Measurements from ENCODE around the gene RPTOR.

The RPTOR gene

DNA sequence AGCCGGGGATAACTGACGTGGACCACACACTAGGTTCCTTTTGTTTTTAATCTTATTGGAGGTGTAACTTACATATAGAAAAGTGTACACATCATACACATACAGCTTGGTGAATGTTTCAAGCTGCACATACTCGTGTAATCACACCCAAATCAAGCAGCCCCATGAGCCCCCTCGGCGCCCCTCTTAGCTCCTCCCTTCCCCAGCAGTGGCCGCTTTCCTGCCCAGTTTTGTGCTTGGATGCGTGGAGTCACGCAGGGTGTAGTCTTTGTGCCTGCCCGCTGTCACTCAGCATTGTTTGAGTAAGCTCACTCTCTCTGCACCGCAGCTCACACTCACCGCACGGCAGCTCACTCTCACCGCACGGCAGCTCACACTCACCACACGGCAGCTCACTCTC is 295.3 kb downstream of the RPTOR start:
- Histone ChIP-seq H3K4me1 (ENCODE audit: control insufficient read depth in 1 of 2, insufficient read depth in 2 of 2, low read length in 2 of 2) (no peaks in the 10 kb centered on the region), H3K27me3 (ENCODE audit: control insufficient read depth in 1 of 2, insufficient read depth in 2 of 2, low read length in 2 of 2) (no peaks in the 10 kb centered on the region), H3K4me3 (ENCODE audit: low read depth in 1 of 2, low read length in 2 of 2) (no peak overlapping the region), H3K36me3 (ENCODE audit: control insufficient read depth in 1 of 2, insufficient read depth in 2 of 2, low read length in 2 of 2) (peaks cover 7 to 12% of the 10 kb centered on the region in 2 donors), H3K9me3 (ENCODE audit: control insufficient read depth in 1 of 2, low read length in 2 of 2) (no peaks in the 10 kb centered on the region), H3K27ac (ENCODE audit: low read depth, low read length) (no peak overlapping the region), H3K9ac (ENCODE audit: low read depth in 1 of 2, low read length in 2 of 2) (no peak overlapping the region)

DNA sequence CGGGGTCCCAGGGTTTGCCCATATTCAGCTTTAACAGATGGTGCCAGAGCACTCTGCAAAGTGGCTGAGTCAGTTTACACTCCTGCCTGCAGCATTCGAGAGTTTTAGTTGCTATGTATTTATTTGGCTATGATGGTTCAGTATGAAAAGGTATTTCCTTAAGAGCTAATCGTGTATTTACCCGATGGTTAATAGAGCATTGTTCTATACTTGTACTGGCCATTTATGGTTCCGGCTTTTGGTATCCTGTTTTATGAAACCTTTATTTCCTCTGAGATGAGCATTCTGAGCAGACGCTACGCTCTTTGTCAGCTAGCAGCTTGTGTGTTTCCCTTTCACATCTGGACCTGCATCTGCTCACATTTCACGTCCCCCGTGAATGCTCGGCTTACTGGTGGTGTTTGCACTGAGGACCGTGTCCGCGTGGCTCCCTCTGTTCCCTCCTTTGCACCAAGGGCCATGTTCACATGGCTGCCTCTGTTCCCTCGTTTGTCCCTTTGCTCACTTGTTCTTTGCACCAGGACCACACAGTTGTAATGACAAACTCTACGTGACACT is 297.9 kb downstream of the RPTOR start:
- no peak overlapping the region for H3K9ac ChIP-seq (ENCODE audit: low read depth in 1 of 2, low read length in 2 of 2)
- H3K9me3 ChIP-seq (ENCODE audit: control insufficient read depth in 1 of 2, low read length in 2 of 2) = no peaks in the 10 kb centered on the region
- H3K4me1 ChIP-seq (ENCODE audit: control insufficient read depth in 1 of 2, insufficient read depth in 2 of 2, low read length in 2 of 2) = peaks cover 10 to 11% of the 10 kb centered on the region in 2 donors
- H3K4me3 ChIP-seq (ENCODE audit: low read depth in 1 of 2, low read length in 2 of 2) = no peak overlapping the region
- peaks cover 7 to 10% of the 10 kb centered on the region in 2 donors for H3K36me3 ChIP-seq (ENCODE audit: control insufficient read depth in 1 of 2, insufficient read depth in 2 of 2, low read length in 2 of 2)
- H3K27ac ChIP-seq (ENCODE audit: low read depth, low read length) = no peak overlapping the region
- H3K27me3 ChIP-seq (ENCODE audit: control insufficient read depth in 1 of 2, insufficient read depth in 2 of 2, low read length in 2 of 2) = no peaks in the 10 kb centered on the region

DNA sequence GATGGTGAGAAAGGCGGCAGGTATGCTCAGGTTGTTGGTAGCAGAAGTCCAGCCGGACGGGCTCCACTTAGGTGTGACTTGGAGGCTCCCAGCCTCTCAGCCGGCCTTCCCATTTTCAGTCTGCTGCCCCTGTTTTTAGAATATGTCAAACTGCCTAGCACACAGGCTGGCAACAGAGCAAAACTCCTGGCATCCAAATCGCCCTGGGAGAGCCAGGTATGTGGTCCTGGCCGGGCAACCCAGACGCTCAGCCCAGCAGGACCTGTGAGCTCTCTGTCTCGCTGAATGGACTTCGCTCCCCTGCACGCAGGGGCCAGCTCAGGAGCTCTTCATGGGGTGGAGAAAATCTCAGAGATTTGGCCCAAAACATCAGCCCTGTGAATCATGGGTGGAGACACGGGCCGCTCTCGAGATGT is 299.1 kb downstream of the RPTOR start:
- Histone ChIP-seq H3K9me3 (ENCODE audit: control insufficient read depth in 1 of 2, low read length in 2 of 2) (no peaks in the 10 kb centered on the region), H3K36me3 (ENCODE audit: control insufficient read depth in 1 of 2, insufficient read depth in 2 of 2, low read length in 2 of 2) (peaks cover 7 to 11% of the 10 kb centered on the region in 2 donors), H3K27me3 (ENCODE audit: control insufficient read depth in 1 of 2, insufficient read depth in 2 of 2, low read length in 2 of 2) (no peaks in the 10 kb centered on the region), H3K9ac (ENCODE audit: low read depth in 1 of 2, low read length in 2 of 2) (no peak overlapping the region), H3K4me3 (ENCODE audit: low read depth in 1 of 2, low read length in 2 of 2) (no peak overlapping the region), H3K27ac (ENCODE audit: low read depth, low read length) (no peak overlapping the region), H3K4me1 (ENCODE audit: control insufficient read depth in 1 of 2, insufficient read depth in 2 of 2, low read length in 2 of 2) (peaks cover 17 to 21% of the 10 kb centered on the region in 2 donors)

DNA sequence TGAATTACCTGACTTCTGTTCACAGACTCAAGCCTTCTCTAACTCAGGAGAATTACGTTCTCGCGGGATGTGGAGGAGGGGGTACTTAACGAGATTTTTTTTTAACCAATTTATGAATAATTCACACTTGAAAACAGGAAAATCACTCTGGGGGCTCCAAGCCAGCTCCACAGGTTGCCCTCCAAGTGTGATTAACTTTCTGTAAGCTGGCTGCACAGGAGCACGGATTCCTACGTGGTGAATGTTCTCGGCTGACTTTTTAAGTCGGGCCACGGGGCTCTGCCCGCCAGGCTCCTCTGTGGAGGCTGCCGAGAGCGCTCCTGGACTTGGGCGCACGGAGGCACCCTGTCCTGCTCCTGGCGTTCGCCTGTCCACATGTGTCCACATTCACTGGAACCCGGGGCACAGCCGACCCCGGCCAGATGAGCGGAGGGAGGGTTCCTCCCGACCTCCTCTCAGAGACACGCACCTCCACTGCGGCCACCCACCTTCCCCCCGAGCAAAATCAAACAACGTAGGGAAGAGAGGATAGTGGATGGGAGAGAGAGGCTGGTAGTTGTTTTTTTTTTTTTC is 299.9 kb downstream of the RPTOR start:
- Histone ChIP-seq H3K4me3 (ENCODE audit: low read depth in 1 of 2, low read length in 2 of 2) (no peak overlapping the region), H3K27ac (ENCODE audit: low read depth, low read length) (no peak overlapping the region), H3K9me3 (ENCODE audit: control insufficient read depth in 1 of 2, low read length in 2 of 2) (no peaks in the 10 kb centered on the region), H3K36me3 (ENCODE audit: control insufficient read depth in 1 of 2, insufficient read depth in 2 of 2, low read length in 2 of 2) (peaks cover 7 to 8% of the 10 kb centered on the region in 2 donors), H3K27me3 (ENCODE audit: control insufficient read depth in 1 of 2, insufficient read depth in 2 of 2, low read length in 2 of 2) (no peaks in the 10 kb centered on the region), H3K4me1 (ENCODE audit: control insufficient read depth in 1 of 2, insufficient read depth in 2 of 2, low read length in 2 of 2) (peaks cover 17 to 21% of the 10 kb centered on the region in 2 donors), H3K9ac (ENCODE audit: low read depth in 1 of 2, low read length in 2 of 2) (no peak overlapping the region)

DNA sequence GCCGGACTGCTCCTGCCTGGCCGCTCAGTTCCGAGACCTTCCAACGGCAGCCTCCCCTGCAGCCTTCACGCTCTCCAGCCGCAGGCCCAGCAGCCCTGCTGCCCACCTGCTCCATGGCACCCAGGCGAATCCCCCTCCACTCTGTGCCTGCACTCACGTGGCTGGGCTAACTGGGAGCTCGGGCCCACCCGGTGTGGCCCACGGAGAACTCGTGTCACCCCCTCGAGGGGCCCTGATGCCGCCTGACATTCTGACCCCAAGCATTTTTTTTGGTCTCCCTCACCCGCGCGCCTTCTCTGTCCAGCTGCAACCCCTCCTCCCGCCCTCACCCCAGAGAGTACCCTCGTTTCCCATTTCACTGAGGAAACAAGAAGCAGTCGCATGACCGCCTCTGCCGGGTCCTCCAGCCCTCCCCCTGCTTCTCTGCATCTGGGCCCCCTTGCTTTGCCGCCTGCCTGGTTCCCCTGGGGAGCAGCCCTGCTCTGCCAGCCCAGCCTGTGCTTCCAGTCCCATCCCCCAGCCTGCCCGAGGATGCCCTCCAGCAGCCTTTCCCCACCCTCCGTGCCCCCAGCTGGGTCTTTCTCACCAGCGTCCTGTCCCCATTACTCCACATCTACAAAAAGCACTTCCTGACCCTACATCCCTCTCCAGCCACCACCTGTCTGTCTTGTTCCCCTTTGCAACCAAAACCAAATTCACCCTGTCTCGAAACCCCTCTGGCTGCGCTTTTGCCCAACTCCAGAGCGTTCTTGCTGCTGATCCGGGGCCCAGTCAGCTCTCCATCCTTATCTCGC is 300.6 kb downstream of the RPTOR start:
- no peak overlapping the region for H3K9ac ChIP-seq (ENCODE audit: low read depth in 1 of 2, low read length in 2 of 2)
- no peaks in the 10 kb centered on the region for H3K27me3 ChIP-seq (ENCODE audit: control insufficient read depth in 1 of 2, insufficient read depth in 2 of 2, low read length in 2 of 2)
- H3K4me1 ChIP-seq (ENCODE audit: control insufficient read depth in 1 of 2, insufficient read depth in 2 of 2, low read length in 2 of 2) = peaks cover 17 to 21% of the 10 kb centered on the region in 2 donors
- no peak overlapping the region for H3K27ac ChIP-seq (ENCODE audit: low read depth, low read length)
- no peak overlapping the region for H3K4me3 ChIP-seq (ENCODE audit: low read depth in 1 of 2, low read length in 2 of 2)
- H3K36me3 ChIP-seq (ENCODE audit: control insufficient read depth in 1 of 2, insufficient read depth in 2 of 2, low read length in 2 of 2) = peaks cover 7 to 8% of the 10 kb centered on the region in 2 donors
- no peaks in the 10 kb centered on the region for H3K9me3 ChIP-seq (ENCODE audit: control insufficient read depth in 1 of 2, low read length in 2 of 2)

DNA sequence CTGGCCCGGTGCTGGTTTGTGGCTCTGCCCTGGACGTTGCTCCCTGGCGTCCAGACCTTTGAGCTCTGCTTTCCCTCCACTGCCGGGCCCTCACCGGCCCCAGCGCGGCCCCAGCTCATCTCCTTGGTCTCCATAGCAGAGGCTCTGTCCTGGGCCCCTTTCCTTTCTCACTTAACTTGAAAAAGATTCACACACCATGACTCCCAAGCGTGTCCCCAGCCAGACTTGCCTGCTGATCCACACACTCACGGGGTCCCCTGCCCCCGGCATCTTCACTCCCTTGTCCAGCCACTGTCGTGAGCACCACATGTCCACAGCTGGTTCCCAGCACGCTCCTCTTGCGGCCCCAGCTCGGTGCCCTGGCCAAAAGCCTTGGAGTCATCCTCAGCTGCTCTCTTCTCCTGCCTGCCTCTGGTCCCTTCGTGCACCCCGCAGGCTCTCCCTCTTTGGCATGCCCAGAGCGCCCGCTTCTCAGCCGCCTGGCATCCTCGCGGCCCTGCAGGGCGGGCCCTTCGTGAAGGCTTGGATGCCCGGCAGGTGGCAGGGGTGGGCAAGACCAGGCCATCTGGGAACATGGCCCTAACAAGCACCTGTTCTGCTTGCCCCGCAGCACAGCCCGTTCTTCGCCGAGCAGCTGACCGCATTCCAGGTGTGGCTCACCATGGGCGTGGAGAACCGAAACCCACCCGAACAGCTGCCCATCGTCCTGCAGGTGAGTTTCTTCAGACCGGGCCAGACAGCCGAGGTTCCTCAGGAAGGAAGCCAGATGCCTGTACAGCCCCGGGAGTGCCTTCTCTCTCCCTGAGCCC is 301.4 kb downstream of the RPTOR start:
- peaks cover 17 to 21% of the 10 kb centered on the region in 2 donors for H3K4me1 ChIP-seq (ENCODE audit: control insufficient read depth in 1 of 2, insufficient read depth in 2 of 2, low read length in 2 of 2)
- H3K27me3 ChIP-seq (ENCODE audit: control insufficient read depth in 1 of 2, insufficient read depth in 2 of 2, low read length in 2 of 2) = no peaks in the 10 kb centered on the region
- peaks cover 7 to 8% of the 10 kb centered on the region in 2 donors for H3K36me3 ChIP-seq (ENCODE audit: control insufficient read depth in 1 of 2, insufficient read depth in 2 of 2, low read length in 2 of 2)
- H3K9me3 ChIP-seq (ENCODE audit: control insufficient read depth in 1 of 2, low read length in 2 of 2) = no peaks in the 10 kb centered on the region
- H3K27ac ChIP-seq (ENCODE audit: low read depth, low read length) = no peak overlapping the region
- no peak overlapping the region for H3K9ac ChIP-seq (ENCODE audit: low read depth in 1 of 2, low read length in 2 of 2)
- H3K4me3 ChIP-seq (ENCODE audit: low read depth in 1 of 2, low read length in 2 of 2) = no peak overlapping the region

DNA sequence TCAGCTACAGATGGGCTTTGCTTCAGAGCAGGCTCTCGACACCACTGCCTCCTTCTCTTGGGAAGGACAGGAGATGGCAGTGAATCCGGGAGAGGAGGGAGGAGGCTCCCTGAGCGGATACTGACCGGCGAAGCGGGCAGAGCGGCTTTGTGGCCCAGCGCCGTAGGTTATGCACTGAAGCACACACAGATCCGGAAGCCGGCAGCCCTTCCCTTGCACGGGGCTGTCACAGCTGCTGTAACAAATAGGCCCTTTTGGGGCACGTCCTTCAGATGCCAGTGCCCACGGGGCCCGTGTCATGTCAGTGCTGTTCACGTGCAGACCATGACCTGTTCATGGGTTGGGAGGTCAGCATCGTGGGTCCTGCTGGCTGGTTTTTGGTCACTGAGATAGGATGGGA is 302.3 kb downstream of the RPTOR start:
- Histone ChIP-seq H3K4me3 (ENCODE audit: low read depth in 1 of 2, low read length in 2 of 2) (peak overlapping the region in 1 of 2 donors; percentile 21), H3K27ac (ENCODE audit: low read depth, low read length) (no peak overlapping the region), H3K9me3 (ENCODE audit: control insufficient read depth in 1 of 2, low read length in 2 of 2) (no peaks in the 10 kb centered on the region), H3K36me3 (ENCODE audit: control insufficient read depth in 1 of 2, insufficient read depth in 2 of 2, low read length in 2 of 2) (peaks cover 7 to 14% of the 10 kb centered on the region in 2 donors), H3K27me3 (ENCODE audit: control insufficient read depth in 1 of 2, insufficient read depth in 2 of 2, low read length in 2 of 2) (no peaks in the 10 kb centered on the region), H3K4me1 (ENCODE audit: control insufficient read depth in 1 of 2, insufficient read depth in 2 of 2, low read length in 2 of 2) (peaks cover 17 to 21% of the 10 kb centered on the region in 2 donors), H3K9ac (ENCODE audit: low read depth in 1 of 2, low read length in 2 of 2) (no peak overlapping the region)

DNA sequence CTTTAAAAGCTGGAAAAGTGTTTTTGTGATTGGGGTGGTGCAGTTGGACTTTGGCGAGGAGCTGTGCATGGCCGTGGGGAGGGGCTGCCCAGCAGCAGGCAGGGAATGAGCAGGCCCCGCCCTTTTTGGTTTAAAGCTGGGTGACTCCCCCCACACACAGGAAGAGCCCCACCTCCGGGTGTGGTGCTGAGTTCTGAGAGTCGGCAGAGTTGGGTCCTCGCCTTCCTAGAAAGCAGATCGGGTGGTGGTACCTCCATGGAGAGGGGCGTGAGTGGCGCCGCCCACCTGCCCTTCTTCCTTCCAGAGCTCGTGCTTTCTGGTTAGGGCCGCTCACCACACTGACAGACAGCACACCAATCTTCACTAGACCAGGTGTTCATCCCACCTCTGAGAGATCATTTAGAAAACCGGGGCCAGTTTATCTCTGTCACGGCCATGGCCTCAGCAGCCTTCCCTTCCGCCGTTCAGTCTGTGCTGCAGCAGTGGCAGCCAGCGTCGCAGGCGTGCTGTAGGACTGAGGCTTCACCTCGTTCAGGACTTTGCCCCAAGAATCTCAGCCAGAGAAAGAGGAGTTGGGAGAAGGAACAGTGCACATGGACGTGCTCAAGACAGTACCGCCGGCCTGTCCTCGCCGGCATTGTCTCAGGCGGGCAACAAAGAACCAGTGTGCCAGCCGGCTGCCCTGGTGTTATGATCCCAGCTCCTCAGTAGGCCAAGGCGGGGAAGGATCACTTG is 303.0 kb downstream of the RPTOR start:
- Histone ChIP-seq H3K4me1 (ENCODE audit: control insufficient read depth in 1 of 2, insufficient read depth in 2 of 2, low read length in 2 of 2) (peaks cover 17 to 21% of the 10 kb centered on the region in 2 donors), H3K27ac (ENCODE audit: low read depth, low read length) (no peak overlapping the region), H3K27me3 (ENCODE audit: control insufficient read depth in 1 of 2, insufficient read depth in 2 of 2, low read length in 2 of 2) (no peaks in the 10 kb centered on the region), H3K36me3 (ENCODE audit: control insufficient read depth in 1 of 2, insufficient read depth in 2 of 2, low read length in 2 of 2) (peaks cover 1 to 14% of the 10 kb centered on the region in 2 donors), H3K9me3 (ENCODE audit: control insufficient read depth in 1 of 2, low read length in 2 of 2) (no peaks in the 10 kb centered on the region), H3K4me3 (ENCODE audit: low read depth in 1 of 2, low read length in 2 of 2) (peak overlapping the region; percentile 38 to 43), H3K9ac (ENCODE audit: low read depth in 1 of 2, low read length in 2 of 2) (no peak overlapping the region)

DNA sequence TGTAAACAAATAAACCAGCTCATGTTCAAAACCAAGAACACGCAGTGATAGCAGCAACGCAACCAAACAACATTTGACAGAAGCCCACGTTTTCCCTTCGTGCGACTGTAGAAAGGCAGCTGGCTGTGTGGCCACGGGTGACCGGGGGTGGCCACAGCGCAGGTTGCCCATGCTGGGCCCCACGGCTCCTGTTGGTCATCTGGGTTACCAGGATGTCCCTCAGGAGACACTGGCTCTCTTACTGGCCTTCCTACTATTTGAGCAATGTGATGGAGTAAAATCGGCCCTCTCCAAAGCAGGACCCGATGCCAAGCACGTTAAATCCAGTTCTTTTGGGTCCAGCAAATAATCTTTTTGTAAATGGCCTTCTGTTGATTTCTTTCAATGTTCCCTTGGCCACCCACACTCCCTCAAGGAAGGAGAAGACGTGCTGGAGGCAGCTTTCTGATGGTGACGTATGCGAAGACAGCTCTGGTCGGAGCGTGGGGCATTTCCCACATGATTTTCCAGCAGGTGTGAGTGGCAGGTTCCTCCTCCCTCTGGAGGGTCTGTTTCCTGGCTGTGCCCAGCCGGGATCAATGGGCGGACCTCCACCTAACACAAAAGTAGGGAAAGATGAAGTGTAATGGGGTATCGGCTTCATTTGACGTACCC is 303.9 kb downstream of the RPTOR start:
- Histone ChIP-seq H3K4me3 (ENCODE audit: low read depth in 1 of 2, low read length in 2 of 2) (no peak overlapping the region), H3K9ac (ENCODE audit: low read depth in 1 of 2, low read length in 2 of 2) (no peak overlapping the region), H3K27ac (ENCODE audit: low read depth, low read length) (no peak overlapping the region), H3K4me1 (ENCODE audit: control insufficient read depth in 1 of 2, insufficient read depth in 2 of 2, low read length in 2 of 2) (peaks cover 17 to 21% of the 10 kb centered on the region in 2 donors), H3K27me3 (ENCODE audit: control insufficient read depth in 1 of 2, insufficient read depth in 2 of 2, low read length in 2 of 2) (no peaks in the 10 kb centered on the region), H3K9me3 (ENCODE audit: control insufficient read depth in 1 of 2, low read length in 2 of 2) (no peaks in the 10 kb centered on the region), H3K36me3 (ENCODE audit: control insufficient read depth in 1 of 2, insufficient read depth in 2 of 2, low read length in 2 of 2) (peaks cover 0 to 14% of the 10 kb centered on the region in 2 donors)
